Measurements from ENCODE around the gene ECT2L.

- TF ChIP-seq CTCF (IDR thresholded peaks at IDR 0.05; ENCODE audit: insufficient read depth, low read length) (no peak), POLR2AphosphoS5 (IDR thresholded peaks at IDR 0.05; ENCODE audit: low read depth) (no peak)
- TF ChIP-seq, protein P1, sequence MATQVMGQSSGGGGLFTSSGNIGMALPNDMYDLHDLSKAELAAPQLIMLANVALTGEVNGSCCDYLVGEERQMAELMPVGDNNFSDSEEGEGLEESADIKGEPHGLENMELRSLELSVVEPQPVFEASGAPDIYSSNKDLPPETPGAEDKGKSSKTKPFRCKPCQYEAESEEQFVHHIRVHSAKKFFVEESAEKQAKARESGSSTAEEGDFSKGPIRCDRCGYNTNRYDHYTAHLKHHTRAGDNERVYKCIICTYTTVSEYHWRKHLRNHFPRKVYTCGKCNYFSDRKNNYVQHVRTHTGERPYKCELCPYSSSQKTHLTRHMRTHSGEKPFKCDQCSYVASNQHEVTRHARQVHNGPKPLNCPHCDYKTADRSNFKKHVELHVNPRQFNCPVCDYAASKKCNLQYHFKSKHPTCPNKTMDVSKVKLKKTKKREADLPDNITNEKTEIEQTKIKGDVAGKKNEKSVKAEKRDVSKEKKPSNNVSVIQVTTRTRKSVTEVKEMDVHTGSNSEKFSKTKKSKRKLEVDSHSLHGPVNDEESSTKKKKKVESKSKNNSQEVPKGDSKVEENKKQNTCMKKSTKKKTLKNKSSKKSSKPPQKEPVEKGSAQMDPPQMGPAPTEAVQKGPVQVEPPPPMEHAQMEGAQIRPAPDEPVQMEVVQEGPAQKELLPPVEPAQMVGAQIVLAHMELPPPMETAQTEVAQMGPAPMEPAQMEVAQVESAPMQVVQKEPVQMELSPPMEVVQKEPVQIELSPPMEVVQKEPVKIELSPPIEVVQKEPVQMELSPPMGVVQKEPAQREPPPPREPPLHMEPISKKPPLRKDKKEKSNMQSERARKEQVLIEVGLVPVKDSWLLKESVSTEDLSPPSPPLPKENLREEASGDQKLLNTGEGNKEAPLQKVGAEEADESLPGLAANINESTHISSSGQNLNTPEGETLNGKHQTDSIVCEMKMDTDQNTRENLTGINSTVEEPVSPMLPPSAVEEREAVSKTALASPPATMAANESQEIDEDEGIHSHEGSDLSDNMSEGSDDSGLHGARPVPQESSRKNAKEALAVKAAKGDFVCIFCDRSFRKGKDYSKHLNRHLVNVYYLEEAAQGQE (IDR thresholded peaks at IDR 0.05; ENCODE audit: insufficient replicate concordance, low read depth): no peak
These were observed 89.4 kb downstream of the ECT2L start for GRCh38 chr6:138885156-138885819.

Measured in HL-60 (cell line).